Thyroid gland (tissue), 4 donors: ENCODE data around the gene TSNAX. TPM values are rescaled to one million over a fixed set of nuclear protein-coding genes. Genes with fewer than 3 reads are reported as not detected.

Experiments used
- DNase-seq, 2 donors: peaks; one replicate each; pipeline ENCODE4 v3.0.0-alpha.2; 2019
- H3K27ac ChIP-seq, 3 donors: fragments of 200-600 bp; sonication (generic); 1 replicate in 2 of 3; 2 replicates in 1 of 3; pipeline ENCODE4 v1.5.1; 2016 to 2019; ENCODE audit warnings: mild to moderate bottlenecking in 1 of 3, moderate library complexity in 1 of 3
- H3K27me3 ChIP-seq: fragments of 200-600 bp; sonication (generic); one replicate; pipeline ENCODE4 v1.5.1; 2019
- H3K36me3 ChIP-seq, 2 donors: fragments of 200-600 bp; sonication (generic); one replicate each; pipeline ENCODE4 v1.5.1; 2016 to 2019
- H3K4me1 ChIP-seq, 2 donors: fragments of 200-600 bp; sonication (generic); one replicate each; pipeline ENCODE4 v1.5.1; 2017 to 2019
- H3K4me3 ChIP-seq, 3 donors: fragments of 200-600 bp; sonication (generic); replicated peaks in 1 of 3; 1 replicate in 2 of 3; 2 replicates in 1 of 3; pipeline ENCODE4 v1.5.1; 2016; ENCODE audit warnings: mild to moderate bottlenecking in 1 of 3
- H3K9me3 ChIP-seq: fragments of 200-600 bp; sonication (generic); one replicate; pipeline ENCODE4 v1.5.1; 2017
- POLR2A ChIP-seq, 2 donors: fragments of 450-650 bp; IDR thresholded peaks; one replicate each; pipeline ENCODE4 v1.6.1; 2017; ENCODE audit warnings: antibody characterized with exemption in 2 of 2, mild to moderate bottlenecking in 2 of 2, moderate library complexity in 1 of 2
- WGBS, 2 donors: methylation state at CpG; one replicate each; pipeline ENCODE4 v1.1.5; 2017; 5-methylcytosine and 5-hydroxymethylcytosine counted together
- intact Hi-C: fragments of 100-400 bp; cut with DNase I; formaldehyde crosslinking; loops from one replicate; pipeline ENCODE4 v1.15.1; 2023
- total RNA-seq, 4 donors: library from RNA; depleted of rRNA; stranded (reverse); fragments of >200 nt; gene quantifications; one replicate each; pipeline ENCODE4 v1.2.3, GENCODE V29; 2016
- TF ChIP-seq, protein P1 (sequence below), 6 experiments: fragments of 200-600 bp in 3 of 6; fragments of 450-650 bp in 3 of 6; sonication (generic) in 3 of 6; IDR thresholded peaks; one replicate each; pipeline ENCODE4 v1.5.1; 2016 to 2019; ENCODE audit warnings: antibody characterized with exemption in 6 of 6, mild to moderate bottlenecking in 2 of 6, inconsistent platforms in 1 of 6, moderate library complexity in 1 of 6

TSNAX gene
- total RNA-seq, 4 donors from 2014 or later = 32.0 to 43.7 (median 36.5) TPM

DNA sequence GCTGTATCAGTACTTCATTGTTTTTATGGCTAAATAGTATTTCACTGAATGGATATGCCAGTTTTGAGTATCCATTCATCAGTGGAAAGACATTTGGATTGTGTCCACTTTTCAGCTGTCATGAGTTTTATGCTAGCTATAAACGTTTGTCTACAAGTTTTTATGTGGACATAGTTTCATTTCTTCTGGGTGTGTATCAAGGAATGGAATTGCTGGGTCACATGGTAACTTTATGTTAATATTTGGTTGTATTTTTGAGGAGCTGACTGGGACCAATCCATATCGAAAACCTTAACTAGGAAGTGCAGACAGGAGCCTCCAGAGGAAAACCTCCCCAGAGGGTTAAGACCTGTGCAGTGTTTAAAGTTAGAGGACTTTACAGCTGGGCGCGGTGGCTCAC, 66.3 kb downstream of the TSNAX start:
- WGBS, 2 donors = 84 to 89% methylated on average over 4 of the region's 4 CpGs
- intact Hi-C loops = no loop called here
- H3K4me3 ChIP-seq = no peak overlapping the region

DNA sequence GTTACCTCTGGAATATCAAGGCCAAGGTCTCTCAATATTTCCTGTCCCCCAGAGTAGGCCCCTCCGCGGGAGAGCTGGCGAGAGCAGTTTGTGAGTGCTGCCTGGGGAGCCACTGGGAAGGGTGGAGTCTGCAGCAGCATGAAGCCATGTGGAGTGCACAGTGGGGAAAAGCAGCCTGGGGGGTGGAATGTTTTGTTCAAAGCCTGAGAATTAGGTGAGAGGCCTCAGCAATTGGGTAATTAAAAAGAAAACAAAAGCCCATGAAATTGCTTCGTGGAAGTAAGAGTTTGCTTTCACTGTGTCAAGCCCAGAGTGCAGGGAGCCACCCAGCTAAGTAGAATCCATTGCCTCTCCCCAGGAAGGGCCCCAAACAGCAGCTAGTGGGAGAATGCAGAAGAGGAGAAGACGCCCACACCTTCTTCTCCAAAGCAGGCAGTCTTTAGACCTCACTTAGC, 67.9 kb downstream of the TSNAX start:
- no peak for DNase-seq
- Histone ChIP-seq H3K36me3 (no peaks in the 10 kb centered on the region), H3K27me3 (no peaks in the 10 kb centered on the region), H3K27ac (no peak overlapping the region), H3K9me3 (no peaks in the 10 kb centered on the region), H3K4me1 (no peaks in the 10 kb centered on the region), H3K4me3 (no peak overlapping the region)
- 36 to 39% methylated on average over 5 of the region's 5 CpGs for WGBS, 2 donors
- intact Hi-C loops = no loop called here
- TF ChIP-seq, protein P1, sequence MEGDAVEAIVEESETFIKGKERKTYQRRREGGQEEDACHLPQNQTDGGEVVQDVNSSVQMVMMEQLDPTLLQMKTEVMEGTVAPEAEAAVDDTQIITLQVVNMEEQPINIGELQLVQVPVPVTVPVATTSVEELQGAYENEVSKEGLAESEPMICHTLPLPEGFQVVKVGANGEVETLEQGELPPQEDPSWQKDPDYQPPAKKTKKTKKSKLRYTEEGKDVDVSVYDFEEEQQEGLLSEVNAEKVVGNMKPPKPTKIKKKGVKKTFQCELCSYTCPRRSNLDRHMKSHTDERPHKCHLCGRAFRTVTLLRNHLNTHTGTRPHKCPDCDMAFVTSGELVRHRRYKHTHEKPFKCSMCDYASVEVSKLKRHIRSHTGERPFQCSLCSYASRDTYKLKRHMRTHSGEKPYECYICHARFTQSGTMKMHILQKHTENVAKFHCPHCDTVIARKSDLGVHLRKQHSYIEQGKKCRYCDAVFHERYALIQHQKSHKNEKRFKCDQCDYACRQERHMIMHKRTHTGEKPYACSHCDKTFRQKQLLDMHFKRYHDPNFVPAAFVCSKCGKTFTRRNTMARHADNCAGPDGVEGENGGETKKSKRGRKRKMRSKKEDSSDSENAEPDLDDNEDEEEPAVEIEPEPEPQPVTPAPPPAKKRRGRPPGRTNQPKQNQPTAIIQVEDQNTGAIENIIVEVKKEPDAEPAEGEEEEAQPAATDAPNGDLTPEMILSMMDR (IDR thresholded peaks at IDR 0.05) = no peak
- TF ChIP-seq POLR2A (IDR thresholded peaks at IDR 0.05) = no peak

More for the DNA sequence above, 66.3 kb downstream of the TSNAX start:
- H3K27ac ChIP-seq = no peak overlapping the region
- no peaks in the 10 kb centered on the region for H3K4me1 ChIP-seq
- H3K27me3 ChIP-seq = no peaks in the 10 kb centered on the region
- no peak for DNase-seq
- TF ChIP-seq POLR2A (IDR thresholded peaks at IDR 0.05) = no peak
- TF ChIP-seq, protein P1 (IDR thresholded peaks at IDR 0.05) = no peak
- H3K9me3 ChIP-seq = no peaks in the 10 kb centered on the region
- H3K36me3 ChIP-seq = no peaks in the 10 kb centered on the region

DNA sequence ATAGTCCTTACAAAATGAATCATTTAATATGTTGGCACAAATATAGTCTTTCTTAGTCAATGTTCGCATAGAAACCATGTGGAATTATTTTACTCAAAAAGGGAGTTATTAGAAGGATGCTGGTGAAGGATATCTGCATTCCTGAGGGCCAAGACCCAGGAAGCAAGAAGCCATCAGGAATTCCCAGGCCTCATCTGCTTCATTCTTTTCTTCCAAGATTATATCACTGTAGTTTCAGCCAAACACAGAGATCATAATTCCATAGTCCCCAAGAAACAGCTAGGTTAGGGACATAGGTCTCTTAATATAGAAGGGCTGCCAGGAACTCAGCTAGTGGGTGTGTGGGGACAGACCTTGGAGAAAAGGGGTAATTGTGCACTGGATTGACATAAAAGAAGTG, 69.5 kb downstream of the TSNAX start:
- TF ChIP-seq POLR2A (IDR thresholded peaks at IDR 0.05) = no peak
- TF ChIP-seq, protein P1 (IDR thresholded peaks at IDR 0.05) = no peak
- Histone ChIP-seq H3K27ac (no peak overlapping the region), H3K9me3 (no peaks in the 10 kb centered on the region), H3K36me3 (no peaks in the 10 kb centered on the region), H3K27me3 (no peaks in the 10 kb centered on the region), H3K4me3 (no peak overlapping the region), H3K4me1 (no peaks in the 10 kb centered on the region)
- intact Hi-C loops = no loop called here
- 87 to 88% methylated on average over 1 of the region's 1 CpG for WGBS, 2 donors
- no peak for DNase-seq

DNA sequence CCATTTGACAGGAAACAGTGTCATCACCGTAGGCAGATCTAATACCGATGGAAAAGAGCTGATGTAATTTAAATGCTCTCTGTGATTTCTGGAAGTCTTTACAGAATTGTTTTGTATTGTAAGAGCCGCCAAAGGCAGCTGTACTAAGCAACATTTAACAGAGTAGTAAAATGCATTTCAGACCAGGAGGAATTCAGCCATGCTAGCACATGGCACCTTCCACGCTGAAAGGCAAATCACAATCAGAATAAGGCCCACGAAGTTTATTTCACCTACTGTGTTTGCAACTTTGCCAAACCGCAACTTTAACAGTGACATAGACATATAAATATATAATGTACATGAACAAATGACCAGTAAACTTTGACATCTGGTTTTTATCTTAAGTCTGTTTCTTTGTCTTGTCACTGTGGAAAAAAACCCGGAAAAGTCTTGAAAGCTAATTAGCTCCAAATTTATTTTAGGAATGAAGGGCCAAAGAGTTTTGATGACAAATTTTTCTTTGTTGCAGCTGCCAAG, 72.0 kb downstream of the TSNAX start:
- intact Hi-C loops = loop anchor here (5.0 kb wide), 1 partner anchor 243 kb away; no protein-coding TSS in a partner anchor
- Histone ChIP-seq H3K4me1 (no peaks in the 10 kb centered on the region), H3K36me3 (no peaks in the 10 kb centered on the region), H3K4me3 (no peak overlapping the region), H3K27ac (peak overlapping the region in 1 of 3 donors; percentile 5), H3K27me3 (no peaks in the 10 kb centered on the region), H3K9me3 (no peaks in the 10 kb centered on the region)
- DNase-seq = no peak
- TF ChIP-seq, protein P1 (IDR thresholded peaks at IDR 0.05) = no peak
- WGBS, 2 donors = 60 to 64% methylated on average over 7 of the region's 7 CpGs

DNA sequence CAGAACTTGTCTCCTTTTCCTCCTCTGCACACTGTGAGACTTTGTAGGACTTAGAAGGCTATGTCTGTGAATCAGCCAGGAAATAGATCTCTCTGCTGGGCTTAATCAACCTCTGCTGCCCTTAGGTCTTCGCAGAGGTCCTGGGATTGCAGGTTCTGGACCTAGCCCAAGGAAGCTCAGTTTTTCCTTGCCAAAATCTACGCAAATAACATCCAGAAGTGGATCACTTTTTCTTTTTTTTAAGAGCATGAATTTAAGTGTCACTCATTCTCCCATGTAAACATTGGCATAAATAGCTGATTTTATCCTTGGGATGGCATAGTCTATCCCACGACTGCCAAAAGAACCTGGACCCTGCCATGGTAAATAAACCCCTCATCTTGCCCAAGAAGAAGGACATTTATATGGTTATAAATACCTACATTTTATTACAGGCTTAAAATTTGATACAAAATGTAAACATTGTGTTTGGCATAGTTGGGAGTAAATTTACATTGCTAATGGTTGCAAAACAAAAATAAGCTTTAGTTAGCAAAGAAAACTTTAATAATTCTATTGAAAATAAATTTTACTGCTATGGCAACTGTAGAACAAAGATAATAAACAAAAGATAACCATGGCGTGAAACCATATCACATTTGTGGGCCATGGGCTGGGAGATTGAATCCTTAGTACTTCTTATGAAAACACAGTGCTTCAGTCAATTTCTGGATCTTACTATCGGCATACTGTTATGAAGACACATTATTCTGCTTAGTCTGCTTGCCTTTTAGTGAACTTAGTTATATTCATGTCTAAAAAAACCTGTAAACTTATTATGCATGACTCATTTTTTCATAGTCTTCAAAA, 73.6 kb downstream of the TSNAX start:
- intact Hi-C loops = loop anchor here (5.0 kb wide), 1 partner anchor 245 kb away; no protein-coding TSS in a partner anchor
- 55 to 65% methylated on average over 5 of the region's 5 CpGs for WGBS, 2 donors
- Histone ChIP-seq H3K36me3 (no peaks in the 10 kb centered on the region), H3K4me3 (no peak overlapping the region), H3K4me1 (no peaks in the 10 kb centered on the region), H3K27ac (no peak overlapping the region), H3K27me3 (no peaks in the 10 kb centered on the region), H3K9me3 (no peaks in the 10 kb centered on the region)
- no peak for TF ChIP-seq POLR2A (IDR thresholded peaks at IDR 0.05)
- TF ChIP-seq, protein P1 (IDR thresholded peaks at IDR 0.05) = no peak
- no peak for DNase-seq
